ENCODE results near the gene SGSM1. TPM values are rescaled to one million over a fixed set of nuclear protein-coding genes. Genes with fewer than 3 reads are reported as not detected.

SGSM1 gene
- total and polyA plus RNA-seq, 8 donors: 0.68 to 4.7 (median 2.5) TPM

- no peak overlapping the region for H3K4me3 ChIP-seq
These were observed 2.9 kb upstream of the SGSM1 start for GRCh38 chr22:24803064-24803542.

GRCh38 chr22:24806663-24807001 lies 621 bp downstream of the SGSM1 start:
- intact Hi-C loops (cut with DNase I; ENCODE audit: low total_unique reads): no loop called here
- peak in 1 of 2 donors; percentile 54 for DNase-seq
- Histone ChIP-seq H3K4me1 (peaks cover 33 to 59% (median 45%) of the 10 kb centered on the region in 4 donors), H3K36me3 (no peaks in the 10 kb centered on the region), H3K4me3 (peak overlapping the region; percentile 57 to 74 (median 69)), H3K27me3 (peaks cover 0 to 9% (median 0%) of the 10 kb centered on the region in 3 donors), H3K27ac (peak overlapping the region; percentile 53 to 91 (median 81)), H3K9me3 (no peaks in the 10 kb centered on the region)
- TF ChIP-seq EP300 (IDR thresholded peaks at IDR 0.05) (no peak), CTCF (IDR thresholded peaks at IDR 0.05) (no peak), POLR2A (IDR thresholded peaks at IDR 0.05) (no peak), POLR2AphosphoS5 (IDR thresholded peaks at IDR 0.05) (no peak)
- 17 to 30% (median 22%) methylated on average over 8 to 11 of the region's 11 CpGs for WGBS, 5 donors

More at GRCh38 chr22:24803064-24803542, 2.9 kb upstream of the SGSM1 start:
- intact Hi-C loops (cut with DNase I; ENCODE audit: low total_unique reads): no loop called here
- TF ChIP-seq CTCF (IDR thresholded peaks at IDR 0.05) (peak in 5 of 7 experiments; percentile 67 to 98 (median 91)), POLR2AphosphoS5 (IDR thresholded peaks at IDR 0.05) (no peak)
- WGBS, 5 donors: 60 to 82% (median 66%) methylated on average over 3 of the region's 3 CpGs
- Histone ChIP-seq H3K9me3 (no peaks in the 10 kb centered on the region), H3K27ac (no peak overlapping the region), H3K27me3 (peaks cover 0 to 9% (median 0%) of the 10 kb centered on the region in 3 donors), H3K36me3 (no peaks in the 10 kb centered on the region), H3K4me1 (peaks cover 8 to 28% (median 22%) of the 10 kb centered on the region in 4 donors)
- DNase-seq: peak; percentile 65 to 78

- Histone ChIP-seq H3K36me3 (no peaks in the 10 kb centered on the region), H3K27me3 (peaks cover 0 to 9% (median 0%) of the 10 kb centered on the region in 3 donors), H3K4me1 (peaks cover 33 to 54% (median 45%) of the 10 kb centered on the region in 4 donors), H3K4me3 (peak overlapping the region in 1 of 4 donors; percentile 74), H3K27ac (peak overlapping the region in 2 of 5 donors; percentile 85 to 91), H3K9me3 (no peaks in the 10 kb centered on the region)
- no peak for TF ChIP-seq POLR2A (IDR thresholded peaks at IDR 0.05)
- TF ChIP-seq EP300 (IDR thresholded peaks at IDR 0.05): no peak
- TF ChIP-seq POLR2AphosphoS5 (IDR thresholded peaks at IDR 0.05): no peak
- TF ChIP-seq CTCF (IDR thresholded peaks at IDR 0.05): no peak
- WGBS, 5 donors: 53 to 60% (median 56%) methylated on average over 9 to 11 of the region's 11 CpGs
- intact Hi-C loops (cut with DNase I; ENCODE audit: low total_unique reads): no loop called here
- DNase-seq: peak in 1 of 2 donors; percentile 64
These were observed 1.4 kb downstream of the SGSM1 start for GRCh38 chr22:24807284-24807950.

- H3K9me3 ChIP-seq: no peaks in the 10 kb centered on the region
- peaks cover 33 to 54% (median 45%) of the 10 kb centered on the region in 4 donors for H3K4me1 ChIP-seq
- peak overlapping the region in 3 of 5 donors; percentile 48 to 63 (median 50) for H3K27ac ChIP-seq
- peak in 1 of 2 donors; percentile 61 for DNase-seq
- H3K36me3 ChIP-seq: no peaks in the 10 kb centered on the region
- TF ChIP-seq POLR2A (IDR thresholded peaks at IDR 0.05): no peak
- peaks cover 0 to 9% (median 0%) of the 10 kb centered on the region in 3 donors for H3K27me3 ChIP-seq
- no peak overlapping the region for H3K4me3 ChIP-seq
- WGBS, 5 donors: 8 to 22% (median 14%) methylated on average over 2 of the region's 2 CpGs
- intact Hi-C loops (cut with DNase I; ENCODE audit: low total_unique reads): no loop called here
These were observed 3.3 kb downstream of the SGSM1 start for GRCh38 chr22:24809331-24809730.
